KOPT-K1 (cell line): Measurements from ENCODE around the gene SHMT1.
"Not testable (repeated sequence)": the region's sequence is repeated elsewhere in the genome, so short reads cannot be mapped to it uniquely, and the experiment has no call there.

Source experiments
- H3K27ac ChIP-seq: fragments of 200-600 bp; sonication (generic); 2 replicates; pipeline ENCODE4 v1.5.1; 2016; ENCODE audit warnings: antibody characterized with exemption, mild to moderate bottlenecking, low read depth, low read length; ENCODE audit not compliant: poor library complexity, severe bottlenecking
- H3K36me3 ChIP-seq: fragments of 200-600 bp; sonication (generic); 2 replicates; pipeline ENCODE4 v1.5.1; 2017; ENCODE audit warnings: antibody characterized with exemption, mild to moderate bottlenecking, low read length, moderate library complexity; ENCODE audit not compliant: insufficient read depth
- H3K9me3 ChIP-seq: fragments of 200-600 bp; sonication (generic); 2 replicates; pipeline ENCODE4 v1.5.1; 2017; ENCODE audit warnings: antibody characterized with exemption, low read length, mild to moderate bottlenecking; ENCODE audit not compliant: insufficient read depth, poor library complexity, severe bottlenecking

The SHMT1 gene

GRCh38 chr17:18323507-18324139, 39.7 kb downstream of the SHMT1 start:
- Histone ChIP-seq H3K36me3 (peaks cover 89% of the 10 kb centered on the region), H3K9me3 (no peaks in the 10 kb centered on the region), H3K27ac (no peak overlapping the region)

GRCh38 chr17:18323007-18323406, 40.3 kb downstream of the SHMT1 start:
- Histone ChIP-seq H3K27ac (no peak overlapping the region), H3K36me3 (peaks cover 86% of the 10 kb centered on the region), H3K9me3 (no peaks in the 10 kb centered on the region)

- peaks cover 88% of the 10 kb centered on the region for H3K36me3 ChIP-seq
- no peaks in the 10 kb centered on the region for H3K9me3 ChIP-seq
- no peak overlapping the region for H3K27ac ChIP-seq
These were observed 40.8 kb downstream of the SHMT1 start for GRCh38 chr17:18322522-18322921.

- Histone ChIP-seq H3K9me3 (no peaks in the 10 kb centered on the region), H3K27ac (no peak overlapping the region), H3K36me3 (peaks cover 88% of the 10 kb centered on the region)
These were observed 42.0 kb downstream of the SHMT1 start for GRCh38 chr17:18321309-18321708.

- Histone ChIP-seq H3K9me3 (no peaks in the 10 kb centered on the region), H3K36me3 (peaks cover 83% of the 10 kb centered on the region), H3K27ac (no peak overlapping the region)
These were observed 43.0 kb downstream of the SHMT1 start for GRCh38 chr17:18320301-18320700.

GRCh38 chr17:18319604-18320256, 43.6 kb downstream of the SHMT1 start:
- peaks cover 78% of the 10 kb centered on the region for H3K36me3 ChIP-seq

GRCh38 chr17:18318771-18319450, 44.4 kb downstream of the SHMT1 start:
- no peak overlapping the region for H3K27ac ChIP-seq
- no peaks in the 10 kb centered on the region for H3K9me3 ChIP-seq
- H3K36me3 ChIP-seq: peaks cover 69% of the 10 kb centered on the region

More at GRCh38 chr17:18319604-18320256, 43.6 kb downstream of the SHMT1 start:
- H3K9me3 ChIP-seq: no peaks in the 10 kb centered on the region
- H3K27ac ChIP-seq: no peak overlapping the region

- no peaks in the 10 kb centered on the region for H3K9me3 ChIP-seq
- peaks cover 64% of the 10 kb centered on the region for H3K36me3 ChIP-seq
- H3K27ac ChIP-seq: no peak overlapping the region
These were observed 45.2 kb downstream of the SHMT1 start for GRCh38 chr17:18318117-18318516.

- H3K9me3 ChIP-seq: no peaks in the 10 kb centered on the region
- H3K36me3 ChIP-seq: peaks cover 69% of the 10 kb centered on the region
- peak overlapping the region; percentile 74 for H3K27ac ChIP-seq
These were observed 47.4 kb downstream of the SHMT1 start for GRCh38 chr17:18315961-18316360.

GRCh38 chr17:18315562-18315922, 47.8 kb downstream of the SHMT1 start:
- Histone ChIP-seq H3K27ac (peak overlapping the region; percentile 74), H3K9me3 (no peaks in the 10 kb centered on the region), H3K36me3 (peaks cover 67% of the 10 kb centered on the region)

- Histone ChIP-seq H3K36me3 (peaks cover 67% of the 10 kb centered on the region), H3K27ac (peak within 1 kb of the TSS; percentile 74)
These were observed 48.4 kb downstream of the SHMT1 start, which contains the start of the genes SMCR8 and TOP3A for GRCh38 chr17:18314731-18315561. Gene SMCR8 (plus strand): TSS chr17:18315293. CDS start chr17:18315790, 497 bp downstream. Gene TOP3A (minus strand): TSS chr17:18314994. CDS start chr17:18314778, 216 bp downstream.

GRCh38 chr17:18314059-18314730, 49.2 kb downstream of the SHMT1 start:
- Histone ChIP-seq H3K9me3 (no peaks in the 10 kb centered on the region), H3K27ac (peak overlapping the region; percentile 74), H3K36me3 (peaks cover 66% of the 10 kb centered on the region)

More at GRCh38 chr17:18314731-18315561, 48.4 kb downstream of the SHMT1 start, which contains the start of the genes SMCR8 and TOP3A:
- no peaks in the 10 kb centered on the region for H3K9me3 ChIP-seq

GRCh38 chr17:18309202-18309601, 54.1 kb downstream of the SHMT1 start:
- no peaks in the 10 kb centered on the region for H3K9me3 ChIP-seq
- no peak overlapping the region for H3K27ac ChIP-seq
- H3K36me3 ChIP-seq: peaks cover 89% of the 10 kb centered on the region

GRCh38 chr17:18303206-18303605, 60.1 kb downstream of the SHMT1 start:
- not testable (repeated sequence) for H3K9me3 ChIP-seq, H3K27ac ChIP-seq
- H3K36me3 ChIP-seq: peaks cover 92% of the 10 kb centered on the region
